Natural killer cell (primary cell): Measurements from ENCODE around the gene CEP72. TPM values are rescaled to one million over a fixed set of nuclear protein-coding genes. Genes with fewer than 3 reads are reported as not detected.
"Not testable (repeated sequence)": the region's sequence is repeated elsewhere in the genome, so short reads cannot be mapped to it uniquely, and the experiment has no call there.

Experiments used
- ATAC-seq, 3 donors: fragments of 150-1000 bp in 2 of 3; fragments of 200-7000 bp in 1 of 3; cut with Tn5 transposase; 1 replicate in 1 of 3; 2 replicates in 2 of 3; pipeline ENCODE4 v1.10.0; 2021; ENCODE audit warnings: mild to moderate bottlenecking in 2 of 3, moderate library complexity in 2 of 3
- DNase-seq, 2 donors: peaks; one replicate each; pipeline versions ENCODE4 v3.0.0 to v3.0.0-alpha.2; 2013 to 2021; ENCODE audit warnings: mixed read lengths in 1 of 2
- H3K27ac ChIP-seq: one replicate; pipeline ENCODE4 v1.5.1; 2013; ENCODE audit warnings: mild to moderate bottlenecking, low read length
- H3K27me3 ChIP-seq: one replicate; pipeline ENCODE4 v1.6.1; 2013; ENCODE audit warnings: low read length; ENCODE audit not compliant: control insufficient read depth, insufficient read depth
- H3K36me3 ChIP-seq: one replicate; pipeline ENCODE4 v1.6.1; 2013; ENCODE audit warnings: low read length; ENCODE audit not compliant: control insufficient read depth, insufficient read depth
- H3K4me1 ChIP-seq: one replicate; pipeline ENCODE4 v1.6.1; 2013; ENCODE audit warnings: low read length; ENCODE audit not compliant: control insufficient read depth, insufficient read depth
- H3K4me3 ChIP-seq: one replicate; pipeline ENCODE4 v1.5.1; 2013; ENCODE audit warnings: low read length
- H3K9me3 ChIP-seq: one replicate; pipeline ENCODE4 v1.6.1; 2013; ENCODE audit warnings: low read length; ENCODE audit not compliant: control insufficient read depth, insufficient read depth
- H3K27ac Mint-ChIP-seq, 2 donors: one replicate each; pipeline ENCODE4 v1.8.0; 2022; ENCODE audit warnings: mild to moderate bottlenecking in 2 of 2, mixed read lengths in 2 of 2, moderate library complexity in 1 of 2
- H3K27me3 Mint-ChIP-seq, 2 donors: one replicate each; pipeline ENCODE4 v1.8.0; 2022; ENCODE audit warnings: low read depth in 2 of 2, mixed read lengths in 2 of 2
- H3K36me3 Mint-ChIP-seq: one replicate; pipeline ENCODE4 v1.8.0; 2022; ENCODE audit warnings: mixed read lengths
- H3K4me1 Mint-ChIP-seq, 2 donors: one replicate each; pipeline ENCODE4 v1.8.0; 2022; ENCODE audit warnings: mixed read lengths in 2 of 2
- H3K4me3 Mint-ChIP-seq: one replicate; pipeline ENCODE4 v1.8.0; 2022; ENCODE audit warnings: mild to moderate bottlenecking, moderate library complexity, mixed read lengths
- H3K9me3 Mint-ChIP-seq, 2 donors: one replicate each; pipeline ENCODE4 v1.8.0; 2022; ENCODE audit warnings: mixed read lengths in 2 of 2
- WGBS: methylation state at CpG from one replicate; pipeline ENCODE4 v1.1.7; 2013; ENCODE audit warnings: missing lambda C conversion rate; ENCODE audit not compliant: insufficient coverage; 5-methylcytosine and 5-hydroxymethylcytosine counted together
- intact Hi-C: fragments of 100-400 bp; cut with micrococcal nuclease; formaldehyde crosslinking; loops from one replicate; pipeline ENCODE4 v1.14.2; 2022
- total RNA-seq, 4 donors: library from RNA; stranded (reverse); fragments of 120-200 nt in 1 of 4; gene quantifications; one replicate each; pipeline versions ENCODE4 v1.2.3 to v1.2.4, GENCODE V29; 2013 to 2022
- TF ChIP-seq, protein P1 (sequence below): fragments of 200-600 bp; IDR thresholded peaks from one replicate; pipeline ENCODE4 v1.8.0; 2022; ENCODE audit warnings: antibody characterized with exemption

Gene CEP72
- total RNA-seq, 3 donors from 2014 or later (not counting 1 experiment from before 2014, with no cell fraction given) = 12.2 to 15.1 (median 12.3) TPM

DNA sequence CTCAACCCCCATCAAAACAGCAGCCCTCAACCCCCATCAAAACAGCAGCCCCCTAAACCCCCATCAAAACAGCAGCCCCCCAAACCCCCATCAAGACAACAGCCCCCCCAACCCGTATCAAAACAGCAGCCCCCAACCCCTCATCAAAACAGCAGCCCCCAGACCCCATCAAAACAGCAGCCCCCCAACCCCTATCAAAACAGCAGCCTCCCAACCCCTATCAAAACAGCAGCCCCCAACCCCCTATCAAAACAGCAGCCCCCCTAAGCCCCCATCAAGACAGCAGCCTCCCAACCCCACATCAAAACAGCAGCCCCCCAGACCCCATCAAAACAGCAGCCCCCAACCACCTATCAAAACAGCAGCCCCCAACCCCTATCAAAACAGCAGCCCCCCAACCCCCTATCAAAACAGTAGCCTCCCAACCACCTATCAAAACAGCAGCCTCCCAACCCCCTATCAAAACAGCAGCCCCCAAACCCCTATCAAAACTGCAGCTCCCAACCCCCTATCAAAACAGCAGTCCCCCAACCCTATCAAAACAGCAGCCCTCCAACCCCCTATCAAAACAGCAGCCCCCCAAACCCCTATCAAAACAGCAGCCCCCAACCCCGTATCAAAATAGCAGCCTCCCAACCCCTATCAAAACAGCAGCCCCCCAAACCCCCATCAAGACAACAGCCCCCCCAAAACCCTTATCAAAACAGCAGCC is 79.8 kb downstream of the CEP72 start:
- Mint-ChIP-seq H3K9me3 (no peaks in the 10 kb centered on the region), H3K4me1 (no peaks in the 10 kb centered on the region), H3K27me3 (peaks cover 3 to 4% of the 10 kb centered on the region in 2 donors), H3K36me3 (no peaks in the 10 kb centered on the region), H3K27ac (no peak overlapping the region), H3K4me3 (peak overlapping the region; percentile 65)
- no peaks in the 10 kb centered on the region for H3K36me3 ChIP-seq
- WGBS = 13% methylated on average over 1 of the region's 2 CpGs
- TF ChIP-seq, protein P1, sequence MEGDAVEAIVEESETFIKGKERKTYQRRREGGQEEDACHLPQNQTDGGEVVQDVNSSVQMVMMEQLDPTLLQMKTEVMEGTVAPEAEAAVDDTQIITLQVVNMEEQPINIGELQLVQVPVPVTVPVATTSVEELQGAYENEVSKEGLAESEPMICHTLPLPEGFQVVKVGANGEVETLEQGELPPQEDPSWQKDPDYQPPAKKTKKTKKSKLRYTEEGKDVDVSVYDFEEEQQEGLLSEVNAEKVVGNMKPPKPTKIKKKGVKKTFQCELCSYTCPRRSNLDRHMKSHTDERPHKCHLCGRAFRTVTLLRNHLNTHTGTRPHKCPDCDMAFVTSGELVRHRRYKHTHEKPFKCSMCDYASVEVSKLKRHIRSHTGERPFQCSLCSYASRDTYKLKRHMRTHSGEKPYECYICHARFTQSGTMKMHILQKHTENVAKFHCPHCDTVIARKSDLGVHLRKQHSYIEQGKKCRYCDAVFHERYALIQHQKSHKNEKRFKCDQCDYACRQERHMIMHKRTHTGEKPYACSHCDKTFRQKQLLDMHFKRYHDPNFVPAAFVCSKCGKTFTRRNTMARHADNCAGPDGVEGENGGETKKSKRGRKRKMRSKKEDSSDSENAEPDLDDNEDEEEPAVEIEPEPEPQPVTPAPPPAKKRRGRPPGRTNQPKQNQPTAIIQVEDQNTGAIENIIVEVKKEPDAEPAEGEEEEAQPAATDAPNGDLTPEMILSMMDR = no peak
- H3K4me1 ChIP-seq = peaks cover 16% of the 10 kb centered on the region
- H3K4me3 ChIP-seq = peak overlapping the region; percentile 19
- DNase-seq (no peak), ATAC-seq (no peak)
- H3K27ac ChIP-seq = no peak overlapping the region
- intact Hi-C loops = no loop called here
- peaks cover 2% of the 10 kb centered on the region for H3K27me3 ChIP-seq
- no peaks in the 10 kb centered on the region for H3K9me3 ChIP-seq

DNA sequence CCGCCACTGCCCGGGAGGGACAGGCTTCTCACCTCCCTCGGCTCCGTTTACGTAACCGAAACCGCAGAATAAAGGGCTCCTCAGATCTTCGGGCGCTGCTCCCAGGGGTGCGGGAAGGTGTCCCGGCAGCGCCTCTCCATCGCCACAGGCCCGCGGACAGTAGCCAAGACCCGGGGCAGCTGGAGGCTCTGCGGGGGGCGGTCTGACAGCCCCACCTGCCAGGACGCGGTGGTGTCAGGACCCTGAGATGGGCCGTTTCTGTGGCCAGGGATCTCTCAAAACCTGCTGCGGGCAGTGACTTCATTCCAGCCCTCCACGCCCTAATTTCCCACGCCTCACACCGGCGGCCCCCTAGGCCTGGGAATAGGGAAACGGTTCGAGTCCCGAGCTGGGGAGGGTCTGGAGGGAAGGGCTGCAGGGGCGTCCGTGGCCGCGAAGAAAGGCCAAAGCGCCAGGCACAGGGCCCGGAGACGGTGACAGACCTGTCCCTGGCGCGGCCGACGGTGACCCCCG is 80.4 kb downstream of the CEP72 start:
- Histone ChIP-seq H3K4me3 (peak overlapping the region; percentile 19), H3K4me1 (peaks cover 16% of the 10 kb centered on the region)
- H3K9me3 Mint-ChIP-seq, H3K9me3 ChIP-seq, H3K27ac ChIP-seq, intact Hi-C loops, H3K4me1 Mint-ChIP-seq, H3K36me3 ChIP-seq, H3K27me3 ChIP-seq, H3K27me3 Mint-ChIP-seq, H3K27ac Mint-ChIP-seq, H3K36me3 Mint-ChIP-seq, H3K4me3 Mint-ChIP-seq: not testable (repeated sequence)
- WGBS = under 1% methylated on average over 37 of the region's 41 CpGs
- peak in 1 of 2 donors; percentile 53 for DNase-seq
- ATAC-seq = peak in 1 of 3 donors; percentile 3

DNA sequence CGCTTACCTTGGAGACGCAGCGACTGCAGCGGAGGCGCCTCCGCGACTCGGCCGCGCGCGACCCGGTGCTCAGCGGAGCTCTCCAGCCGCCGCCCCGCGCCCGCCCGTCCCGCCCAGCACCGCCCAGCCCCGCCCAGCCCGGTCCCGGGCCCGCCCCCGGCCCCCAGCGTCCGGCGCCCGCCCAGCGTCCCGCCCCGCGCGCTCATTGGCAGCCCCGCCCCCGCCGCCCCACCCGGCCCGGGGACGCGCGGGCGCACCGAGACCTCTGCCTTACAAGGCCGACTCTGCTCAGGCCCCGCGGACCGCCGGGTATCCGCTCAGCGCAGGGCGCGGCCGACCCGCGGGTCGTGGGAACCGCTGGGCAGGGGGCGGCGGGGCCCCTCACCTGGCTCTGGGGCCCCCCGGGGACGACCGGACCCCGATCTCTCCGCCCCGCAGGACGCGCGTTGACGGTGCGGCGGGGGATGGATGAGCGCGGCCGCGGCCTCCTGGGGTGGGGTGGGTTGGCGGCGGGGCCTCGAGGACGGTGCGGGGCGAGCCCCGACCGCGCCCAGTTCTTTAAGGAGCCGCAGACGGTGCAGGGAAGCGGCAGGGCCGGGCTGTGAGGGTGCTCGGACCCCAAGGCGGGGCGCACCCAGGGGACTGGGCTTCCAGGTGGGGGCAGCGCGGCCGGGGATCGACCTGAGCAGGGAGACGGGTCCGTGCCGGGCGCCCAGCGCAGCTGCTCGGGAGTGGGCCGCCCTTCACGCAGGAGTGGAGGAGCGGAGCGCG is 81.3 kb downstream of the CEP72 start, which contains the start of gene TPPP:
Gene TPPP (minus strand): TSS at position 82 of the 771 bp plus-strand sequence. CDS start 15,292 bp downstream, outside the sequence.
- ATAC-seq (peak; percentile 92 to 96 (median 95)), DNase-seq (peak; percentile 70 to 84)
- H3K36me3 ChIP-seq, H3K27ac Mint-ChIP-seq, H3K4me1 Mint-ChIP-seq, H3K27ac ChIP-seq, H3K36me3 Mint-ChIP-seq, H3K27me3 ChIP-seq, H3K27me3 Mint-ChIP-seq, H3K9me3 ChIP-seq, intact Hi-C loops, H3K9me3 Mint-ChIP-seq: not testable (repeated sequence)
- 0% methylated on average over 88 of the region's 109 CpGs for WGBS
- H3K4me3 Mint-ChIP-seq = peak within 1 kb of the TSS; percentile 65
- H3K4me3 ChIP-seq = peak within 1 kb of the TSS; percentile 19
- peaks cover 16% of the 10 kb centered on the region for H3K4me1 ChIP-seq

- ATAC-seq = peak in 1 of 3 donors; percentile 4
- peak overlapping the region; percentile 25 for H3K4me3 Mint-ChIP-seq
- H3K27ac ChIP-seq, H3K27me3 Mint-ChIP-seq, H3K27me3 ChIP-seq, H3K4me3 ChIP-seq, intact Hi-C loops, H3K36me3 ChIP-seq, DNase-seq, H3K4me1 Mint-ChIP-seq, H3K27ac Mint-ChIP-seq, H3K36me3 Mint-ChIP-seq, H3K9me3 ChIP-seq, H3K9me3 Mint-ChIP-seq: not testable (repeated sequence)
- H3K4me1 ChIP-seq = peaks cover 16% of the 10 kb centered on the region
- WGBS = under 1% methylated on average over 11 of the region's 22 CpGs
Observed at GRCh38 chr5:694042-694431, 81.9 kb downstream of the CEP72 start.

GRCh38 chr5:695475-695874 is 83.3 kb downstream of the CEP72 start:
- ATAC-seq, intact Hi-C loops, DNase-seq, H3K27ac ChIP-seq, H3K27me3 ChIP-seq, H3K4me3 ChIP-seq, H3K9me3 ChIP-seq, H3K4me3 Mint-ChIP-seq, H3K36me3 ChIP-seq, H3K36me3 Mint-ChIP-seq, H3K4me1 Mint-ChIP-seq, H3K9me3 Mint-ChIP-seq, H3K27ac Mint-ChIP-seq: not testable (repeated sequence)
- 72% methylated on average over 5 of the region's 13 CpGs for WGBS
- peaks cover 16% of the 10 kb centered on the region for H3K4me1 ChIP-seq
- peaks cover 7 to 14% of the 10 kb centered on the region in 2 donors for H3K27me3 Mint-ChIP-seq

- ATAC-seq, H3K27ac Mint-ChIP-seq, H3K4me1 Mint-ChIP-seq, H3K4me3 ChIP-seq, H3K4me3 Mint-ChIP-seq, intact Hi-C loops, DNase-seq, H3K27me3 ChIP-seq, H3K27ac ChIP-seq, H3K9me3 Mint-ChIP-seq, H3K9me3 ChIP-seq, H3K36me3 ChIP-seq, H3K36me3 Mint-ChIP-seq: not testable (repeated sequence)
- H3K4me1 ChIP-seq = peaks cover 16% of the 10 kb centered on the region
- 93% methylated on average over 8 of the region's 8 CpGs for whole genome bisulfite sequencing
- H3K27me3 Mint-ChIP-seq = peaks cover 10 to 14% of the 10 kb centered on the region in 2 donors
Observed at GRCh38 chr5:696191-696590, 84.1 kb downstream of the CEP72 start.
